BLaER1 (cell line): Measurements from ENCODE around the gene PDIA5.

Experiments
- H3K27ac ChIP-seq: shearing (Covaris generic); formaldehyde crosslinking; 2 replicates; pipeline ENCODE4 v1.8.1; 2022
- H3K27me3 ChIP-seq: shearing (Covaris generic); formaldehyde crosslinking; 2 replicates; pipeline ENCODE4 v1.8.1; 2022
- H3K36me3 ChIP-seq: shearing (Covaris generic); formaldehyde crosslinking; 2 replicates; pipeline ENCODE4 v1.8.1; 2022
- H3K4me1 ChIP-seq: shearing (Covaris generic); formaldehyde crosslinking; 2 replicates; pipeline ENCODE4 v1.8.1; 2022
- H3K4me2 ChIP-seq: shearing (Covaris generic); formaldehyde crosslinking; 2 replicates; pipeline ENCODE4 v1.8.1; 2022
- H3K4me3 ChIP-seq: shearing (Covaris generic); formaldehyde crosslinking; 2 replicates; pipeline ENCODE4 v1.8.1; 2022
- H3K9ac ChIP-seq: shearing (Covaris generic); formaldehyde crosslinking; 2 replicates; pipeline ENCODE4 v1.8.1; 2022
- H3K9me3 ChIP-seq: shearing (Covaris generic); formaldehyde crosslinking; 2 replicates; pipeline ENCODE4 v1.8.1; 2022
- H4K20me1 ChIP-seq: shearing (Covaris generic); formaldehyde crosslinking; 2 replicates; pipeline ENCODE4 v1.8.1; 2022
- Cebpa-rat ChIP-seq: shearing (Covaris generic); IDR thresholded peaks from 2 replicates; pipeline ENCODE4 v1.8.1; 2022

The PDIA5 gene

DNA sequence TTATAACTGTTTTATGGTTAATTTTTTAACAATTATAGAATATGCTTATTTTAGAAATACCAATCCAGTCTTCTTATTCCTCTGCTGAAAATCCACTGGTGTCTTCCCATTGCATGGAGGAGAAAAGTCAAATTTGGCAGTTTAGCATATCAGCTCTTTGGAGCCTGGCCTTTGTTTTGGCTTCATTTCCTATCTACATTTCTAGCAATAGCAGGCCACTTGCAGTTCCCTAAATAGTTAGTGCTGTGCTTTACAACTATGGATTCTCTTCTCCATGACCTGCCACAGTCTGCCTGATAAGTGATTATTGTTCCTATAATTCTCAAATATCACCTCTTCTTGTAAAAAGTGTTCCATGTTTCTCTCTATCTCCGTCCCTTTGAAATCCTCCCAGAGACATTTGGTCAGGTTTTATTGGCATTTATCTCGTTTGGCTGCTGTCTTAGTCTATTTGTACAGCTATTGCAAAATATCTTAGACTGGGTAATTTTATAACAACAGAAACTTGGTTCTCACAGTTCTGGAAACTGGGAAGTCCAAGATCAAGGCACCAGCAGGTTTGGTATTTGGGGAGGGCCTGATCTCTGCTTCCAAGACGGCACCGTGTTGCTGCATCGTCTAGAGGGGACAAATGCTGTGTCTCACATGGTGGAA, 126.8 kb downstream of the PDIA5 start:
- H3K27me3 ChIP-seq = no peaks in the 10 kb centered on the region
- H3K9me3 ChIP-seq = peaks cover 13% of the 10 kb centered on the region; the same call in 1 of the 2 replicates
- no peaks in the 10 kb centered on the region for H4K20me1 ChIP-seq
- no peak overlapping the region for H3K27ac ChIP-seq
- no peak overlapping the region for H3K4me3 ChIP-seq
- no peaks in the 10 kb centered on the region for H3K4me1 ChIP-seq
- no peak overlapping the region for H3K9ac ChIP-seq
- no peaks in the 10 kb centered on the region for H3K36me3 ChIP-seq
- H3K4me2 ChIP-seq = no peak overlapping the region
- TF ChIP-seq Cebpa-rat = no peak

DNA sequence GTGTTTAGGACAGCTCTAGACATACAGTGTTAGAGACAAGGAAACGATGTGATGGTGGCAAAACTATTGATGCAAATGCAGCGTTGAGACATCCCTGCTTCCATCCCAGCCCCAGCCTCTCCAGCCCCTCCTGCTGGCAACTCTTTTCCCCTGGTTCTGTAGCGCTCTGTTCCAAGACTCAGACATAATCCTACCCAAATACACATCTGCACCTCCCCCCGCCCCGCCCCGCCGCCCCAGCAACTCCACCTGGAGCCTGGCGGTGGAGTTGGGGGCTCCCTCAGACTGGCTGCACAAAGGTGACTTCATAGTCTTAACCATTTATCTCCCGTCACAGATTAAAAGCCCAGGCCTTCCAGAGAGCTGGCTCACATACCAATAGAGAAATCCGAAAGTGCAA, 127.7 kb downstream of the PDIA5 start:
- no peaks in the 10 kb centered on the region for H3K36me3 ChIP-seq
- H3K27ac ChIP-seq = no peak overlapping the region
- TF ChIP-seq Cebpa-rat = no peak
- no peaks in the 10 kb centered on the region for H3K27me3 ChIP-seq
- no peak overlapping the region for H3K4me2 ChIP-seq
- H3K9me3 ChIP-seq = peaks cover 13% of the 10 kb centered on the region; the same call in 1 of the 2 replicates
- no peaks in the 10 kb centered on the region for H4K20me1 ChIP-seq
- no peak overlapping the region for H3K9ac ChIP-seq
- no peaks in the 10 kb centered on the region for H3K4me1 ChIP-seq
- no peak overlapping the region for H3K4me3 ChIP-seq

DNA sequence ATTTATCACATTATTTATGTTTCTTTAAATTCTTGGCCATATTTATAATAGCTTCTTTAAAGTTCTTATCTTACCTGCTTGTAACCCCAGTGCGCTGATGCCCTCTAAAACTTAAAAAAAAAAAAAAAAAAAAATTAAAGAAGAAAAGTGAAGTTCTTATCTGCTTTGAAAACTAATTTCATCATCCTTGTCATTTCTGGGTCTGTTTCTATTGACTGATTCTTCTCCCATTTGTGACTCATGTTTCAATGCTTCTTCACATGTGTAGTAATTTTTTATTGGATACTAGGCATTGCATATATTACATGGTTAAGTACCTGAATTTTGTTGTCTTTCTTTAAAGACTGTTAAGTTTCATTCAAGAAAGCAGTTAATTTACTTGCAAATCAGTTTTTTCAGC, 131.5 kb downstream of the PDIA5 start:
- Histone ChIP-seq H3K9me3 (peaks cover 13% of the 10 kb centered on the region; the same call in 1 of the 2 replicates), H3K27me3 (no peaks in the 10 kb centered on the region), H4K20me1 (no peaks in the 10 kb centered on the region; the same call in 1 of the 2 replicates), H3K9ac (no peak overlapping the region), H3K4me2 (no peak overlapping the region), H3K27ac (no peak overlapping the region), H3K4me3 (no peak overlapping the region), H3K36me3 (no peaks in the 10 kb centered on the region), H3K4me1 (peaks cover 16% of the 10 kb centered on the region)
- no peak for TF ChIP-seq Cebpa-rat

DNA sequence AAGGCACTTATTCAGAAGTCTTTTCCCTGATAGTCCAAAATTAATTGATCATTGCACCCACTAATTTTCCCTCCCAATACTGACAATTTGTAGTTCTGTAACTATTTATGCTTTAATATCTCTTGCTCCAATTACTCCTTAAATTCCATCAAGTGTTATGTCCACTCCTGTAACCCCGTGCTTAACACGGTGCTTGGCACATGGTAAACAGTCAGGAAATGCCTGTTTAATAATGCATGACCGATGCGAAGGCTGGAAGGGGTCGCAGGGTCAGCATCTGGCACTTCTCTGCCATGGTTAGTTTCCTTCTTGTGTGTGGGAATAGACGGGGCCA, 134.4 kb downstream of the PDIA5 start:
- Histone ChIP-seq H3K9me3 (peaks cover 13% of the 10 kb centered on the region; the same call in 1 of the 2 replicates), H3K9ac (peak overlapping the region; percentile 85), H3K4me3 (peak overlapping the region; percentile 95), H3K27me3 (no peaks in the 10 kb centered on the region), H3K27ac (peak overlapping the region; percentile 80), H3K4me2 (peak overlapping the region; percentile 97), H4K20me1 (peaks cover 19% of the 10 kb centered on the region), H3K4me1 (peaks cover 16% of the 10 kb centered on the region), H3K36me3 (no peaks in the 10 kb centered on the region)
- no peak for TF ChIP-seq Cebpa-rat

DNA sequence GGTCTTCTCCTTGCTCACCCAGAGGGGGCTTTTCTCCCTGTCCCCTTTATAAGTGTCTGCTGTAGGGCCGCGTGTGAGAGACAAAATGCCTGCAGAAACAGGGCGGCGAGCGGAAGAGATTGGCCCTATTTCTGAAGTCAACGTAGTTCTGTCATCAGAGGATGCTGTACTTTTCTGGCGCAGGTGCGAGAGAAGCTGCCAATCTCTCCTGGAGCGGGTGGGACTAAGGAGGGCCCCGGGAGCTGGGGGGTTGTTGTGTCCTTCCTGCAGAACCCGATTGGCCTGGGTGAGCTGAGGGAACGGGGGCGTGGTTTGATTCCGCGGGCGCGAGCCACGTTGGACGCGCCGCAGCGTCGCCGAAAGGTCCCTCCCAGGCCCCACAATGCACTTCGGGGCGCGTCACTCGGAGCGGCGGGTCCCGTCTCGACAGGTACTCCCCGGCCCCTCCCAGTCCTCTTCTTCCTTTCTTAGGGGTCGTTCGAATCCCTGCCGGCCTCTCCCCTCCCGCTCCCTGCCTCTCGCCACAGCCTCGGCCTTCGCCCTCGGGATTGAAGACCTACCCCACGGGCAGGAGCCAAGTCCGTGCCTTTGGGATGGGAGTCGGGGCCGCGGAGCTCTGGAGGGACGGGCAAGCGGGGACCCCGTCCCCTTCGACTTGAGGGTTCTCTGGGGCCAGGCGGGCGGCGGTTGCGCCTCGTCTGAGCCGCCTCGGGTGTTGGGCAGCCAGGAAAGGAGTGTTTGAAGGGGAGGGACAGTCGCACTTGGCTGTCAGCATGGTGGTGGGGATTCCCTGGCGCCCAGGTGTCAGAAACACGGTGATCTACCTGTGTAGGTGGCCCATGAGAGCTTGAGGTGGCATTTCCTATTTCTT, 135.0 kb downstream of the PDIA5 start, which contains the start of gene SEC22A:
Gene SEC22A, plus strand, starts transcription at position 387 of the 871 bp plus-strand sequence. CDS start 7,275 bp downstream, outside the sequence.
- Histone ChIP-seq H3K27me3 (no peaks in the 10 kb centered on the region), H3K27ac (peak within 1 kb of the TSS; percentile 80), H3K9ac (peak within 1 kb of the TSS; percentile 85), H3K4me3 (peak within 1 kb of the TSS; percentile 95), H3K36me3 (no peaks in the 10 kb centered on the region), H3K4me2 (peak within 1 kb of the TSS; percentile 97), H4K20me1 (peaks cover 22% of the 10 kb centered on the region), H3K4me1 (peaks cover 16% of the 10 kb centered on the region), H3K9me3 (peaks cover 13% of the 10 kb centered on the region; the same call in 1 of the 2 replicates)
- TF ChIP-seq Cebpa-rat = no peak

DNA sequence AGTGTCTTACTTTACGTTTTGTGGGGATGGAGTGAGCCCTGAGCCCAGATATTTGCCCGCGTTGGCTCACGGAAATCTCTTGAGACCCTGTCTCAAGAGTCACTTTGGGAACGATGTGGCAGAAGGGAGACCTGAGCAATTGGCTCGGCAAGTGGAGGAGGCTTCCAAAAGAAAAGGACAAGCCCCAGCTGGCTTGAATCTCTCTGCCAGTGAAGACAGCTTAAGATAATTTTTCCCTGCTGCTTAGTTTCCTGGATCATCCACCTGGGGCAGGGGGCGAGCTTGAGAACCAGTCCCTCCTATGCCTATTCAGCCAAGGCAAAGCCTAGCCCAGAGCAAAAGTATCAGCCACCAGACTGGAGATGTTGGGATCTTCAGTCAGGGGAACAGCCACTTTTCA, 135.6 kb downstream of the PDIA5 start:
- Histone ChIP-seq H4K20me1 (peaks cover 22% of the 10 kb centered on the region), H3K4me3 (peak overlapping the region; percentile 95), H3K9me3 (peaks cover 11% of the 10 kb centered on the region; the same call in 1 of the 2 replicates), H3K4me2 (peak overlapping the region; percentile 97), H3K27me3 (no peaks in the 10 kb centered on the region), H3K36me3 (no peaks in the 10 kb centered on the region), H3K27ac (peak overlapping the region; percentile 80), H3K4me1 (peaks cover 16% of the 10 kb centered on the region), H3K9ac (peak overlapping the region; percentile 85)
- no peak for TF ChIP-seq Cebpa-rat
